Neutrophil (primary cell): ENCODE data around the gene NPAS2.

Experiments used
- H3K27ac ChIP-seq: fragments of 200-600 bp; sonication (generic); 2 replicates; pipeline ENCODE4 v1.5.1; 2016; ENCODE audit warnings: mild to moderate bottlenecking, moderate library complexity
- H3K27me3 ChIP-seq: fragments of 200-600 bp; sonication (generic); 2 replicates; pipeline ENCODE4 v1.6.0; 2016; ENCODE audit warnings: mild to moderate bottlenecking
- H3K36me3 ChIP-seq: fragments of 200-600 bp; sonication (generic); 2 replicates; pipeline ENCODE4 v1.5.1; 2017
- H3K4me1 ChIP-seq, 2 experiments: fragments of 200-600 bp in 1 of 2; sonication (generic) in 1 of 2; 1 replicate in 1 of 2; 2 replicates in 1 of 2; pipeline versions ENCODE4 v1.5.1 to v1.6.1; 2013 to 2016; ENCODE audit warnings: low read depth in 1 of 2, low read length in 1 of 2, mild to moderate bottlenecking in 1 of 2, moderate library complexity in 1 of 2; ENCODE audit not compliant: control insufficient read depth in 1 of 2, insufficient read depth in 1 of 2
- H3K4me3 ChIP-seq, 2 experiments: fragments of 200-600 bp in 1 of 2; sonication (generic) in 1 of 2; 1 replicate in 1 of 2; 2 replicates in 1 of 2; pipeline ENCODE4 v1.5.1; 2013 to 2016; ENCODE audit warnings: low read depth in 1 of 2, low read length in 1 of 2, mild to moderate bottlenecking in 1 of 2, moderate library complexity in 1 of 2
- H3K9me3 ChIP-seq: fragments of 200-600 bp; sonication (generic); 2 replicates; pipeline ENCODE4 v1.5.1; 2016
- CTCF ChIP-seq: fragments of 200-600 bp; sonication (generic); IDR thresholded peaks from 2 replicates; pipeline ENCODE4 v1.5.1; 2016; ENCODE audit warnings: antibody characterized with exemption

NPAS2 gene

DNA sequence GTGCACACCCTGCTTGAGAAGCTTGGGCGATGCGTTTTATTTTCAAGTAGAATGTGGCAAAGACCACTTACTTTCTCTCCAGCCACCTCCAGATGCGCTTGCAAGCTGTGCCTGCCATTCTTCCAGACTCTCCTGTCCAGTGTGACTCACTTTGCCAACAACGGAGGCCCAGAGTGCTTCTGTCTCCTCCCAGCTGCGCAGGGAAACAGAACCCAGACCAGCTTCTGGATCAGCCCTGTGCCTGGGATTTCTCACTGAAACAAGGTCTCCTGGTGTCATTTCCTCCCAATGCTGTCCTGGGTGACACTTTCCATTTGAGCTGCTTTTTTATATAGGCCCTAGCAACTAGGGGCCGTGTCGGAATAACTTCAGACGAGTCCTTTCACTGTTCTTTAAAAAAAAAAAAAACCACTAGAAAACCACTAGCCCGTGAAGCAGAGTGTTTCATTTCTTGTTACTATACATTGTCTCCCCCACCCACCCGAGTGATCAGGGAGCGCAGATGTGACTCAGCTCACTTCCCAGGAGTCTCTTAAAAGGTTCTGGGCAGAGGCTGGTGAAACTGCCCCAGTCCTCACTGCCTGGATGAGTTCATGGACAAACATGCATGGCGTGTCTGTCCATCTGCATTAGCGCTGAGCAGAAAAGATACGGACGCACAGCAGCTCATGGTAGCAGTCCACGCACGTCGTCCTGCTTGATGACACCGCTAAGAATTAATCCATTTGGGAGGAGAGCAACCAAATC is 156.9 kb downstream of the NPAS2 start:
- Histone ChIP-seq H3K27ac (no peak overlapping the region), H3K4me3 (no peak overlapping the region), H3K36me3 (no peaks in the 10 kb centered on the region), H3K9me3 (no peaks in the 10 kb centered on the region), H3K27me3 (peaks cover 8% of the 10 kb centered on the region), H3K4me1 (no peaks in the 10 kb centered on the region)
- no peak for TF ChIP-seq CTCF

DNA sequence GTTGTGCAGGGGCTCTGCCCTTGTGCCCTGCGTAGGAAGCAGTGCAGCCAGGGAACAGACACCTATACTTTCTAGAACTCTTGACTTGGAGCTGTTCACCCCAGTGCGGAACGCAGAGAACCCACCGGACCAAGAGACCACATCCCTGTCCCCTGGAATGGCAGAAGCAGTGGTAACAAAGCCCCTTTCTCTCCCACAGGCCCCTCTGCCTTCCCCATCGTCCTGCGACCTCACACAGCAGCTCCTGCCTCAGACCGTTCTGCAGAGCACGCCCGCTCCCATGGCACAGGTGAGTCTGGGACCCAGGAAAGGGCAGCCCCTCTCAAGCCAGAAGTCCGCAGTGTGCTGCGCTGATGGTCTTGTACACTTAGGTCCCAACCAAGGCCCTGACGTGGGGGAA is 157.6 kb downstream of the NPAS2 start:
- no peak for TF ChIP-seq CTCF
- no peaks in the 10 kb centered on the region for H3K9me3 ChIP-seq
- no peaks in the 10 kb centered on the region for H3K36me3 ChIP-seq
- no peaks in the 10 kb centered on the region for H3K4me1 ChIP-seq
- H3K4me3 ChIP-seq: no peak overlapping the region
- H3K27ac ChIP-seq: no peak overlapping the region
- peaks cover 8% of the 10 kb centered on the region for H3K27me3 ChIP-seq

DNA sequence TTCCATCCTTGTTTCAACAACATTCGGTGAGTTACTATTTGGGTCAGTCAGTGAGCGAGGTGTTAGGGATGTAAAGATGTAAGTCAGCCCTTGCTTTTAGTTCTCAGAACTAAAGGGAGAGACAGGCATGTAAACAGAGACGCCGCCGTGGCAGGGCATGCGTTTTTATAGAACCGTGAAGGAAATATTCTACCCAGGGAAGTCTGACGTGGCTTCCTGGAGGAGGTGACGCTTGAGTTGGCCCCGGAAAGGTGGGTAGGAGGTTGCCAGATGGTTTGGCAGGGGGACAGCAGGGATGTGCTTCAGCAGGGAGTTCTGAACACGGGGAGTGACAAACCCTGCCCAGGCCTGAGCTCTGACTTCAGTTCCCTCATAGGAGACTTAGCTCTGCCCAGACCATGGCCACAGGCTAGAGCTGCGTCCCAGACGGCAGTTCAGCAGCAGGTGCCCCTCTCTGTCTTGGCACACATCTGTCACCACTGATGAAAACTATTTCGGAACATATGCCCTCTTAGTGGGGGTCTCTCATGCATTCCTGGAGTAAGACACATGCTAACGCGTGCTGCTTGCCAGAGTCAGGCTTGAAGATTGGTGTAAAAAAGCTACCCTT is 158.7 kb downstream of the NPAS2 start:
- H3K27me3 ChIP-seq: peaks cover 8% of the 10 kb centered on the region
- H3K9me3 ChIP-seq: no peaks in the 10 kb centered on the region
- H3K4me1 ChIP-seq: no peaks in the 10 kb centered on the region
- no peak overlapping the region for H3K27ac ChIP-seq
- TF ChIP-seq CTCF: no peak
- H3K4me3 ChIP-seq: no peak overlapping the region
- H3K36me3 ChIP-seq: no peaks in the 10 kb centered on the region

DNA sequence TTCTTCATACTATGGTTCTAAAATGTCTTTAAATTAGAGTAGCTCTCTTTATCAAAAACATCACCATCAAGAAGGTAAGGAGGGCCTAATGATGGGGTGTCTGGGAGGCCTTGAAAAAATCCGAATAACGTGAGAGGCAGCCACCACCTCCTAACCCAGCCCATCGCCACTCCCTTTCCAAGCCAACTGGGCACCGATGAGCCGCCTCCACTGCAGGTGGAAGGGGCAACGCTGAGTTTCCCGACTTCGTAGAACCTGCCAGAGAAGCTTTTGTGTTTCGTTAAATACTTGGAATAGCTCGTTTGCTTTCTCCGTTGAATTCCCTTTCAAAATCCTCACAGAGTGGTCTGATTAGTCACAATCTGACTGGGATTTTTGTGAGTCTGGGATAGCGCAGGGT is 160.1 kb downstream of the NPAS2 start:
- TF ChIP-seq CTCF: no peak
- Histone ChIP-seq H3K27ac (no peak overlapping the region), H3K4me1 (no peaks in the 10 kb centered on the region), H3K27me3 (peaks cover 7% of the 10 kb centered on the region), H3K36me3 (no peaks in the 10 kb centered on the region), H3K9me3 (no peaks in the 10 kb centered on the region), H3K4me3 (no peak overlapping the region)

GRCh38 chr2:100981011-100981410 is 161.1 kb downstream of the NPAS2 start:
- no peaks in the 10 kb centered on the region for H3K4me1 ChIP-seq
- H3K27me3 ChIP-seq: no peaks in the 10 kb centered on the region
- no peak overlapping the region for H3K27ac ChIP-seq
- no peaks in the 10 kb centered on the region for H3K36me3 ChIP-seq
- TF ChIP-seq CTCF: no peak
- H3K4me3 ChIP-seq: no peak overlapping the region
- no peaks in the 10 kb centered on the region for H3K9me3 ChIP-seq
